ENCODE data around the gene PLEKHM3.

The PLEKHM3 gene

DNA sequence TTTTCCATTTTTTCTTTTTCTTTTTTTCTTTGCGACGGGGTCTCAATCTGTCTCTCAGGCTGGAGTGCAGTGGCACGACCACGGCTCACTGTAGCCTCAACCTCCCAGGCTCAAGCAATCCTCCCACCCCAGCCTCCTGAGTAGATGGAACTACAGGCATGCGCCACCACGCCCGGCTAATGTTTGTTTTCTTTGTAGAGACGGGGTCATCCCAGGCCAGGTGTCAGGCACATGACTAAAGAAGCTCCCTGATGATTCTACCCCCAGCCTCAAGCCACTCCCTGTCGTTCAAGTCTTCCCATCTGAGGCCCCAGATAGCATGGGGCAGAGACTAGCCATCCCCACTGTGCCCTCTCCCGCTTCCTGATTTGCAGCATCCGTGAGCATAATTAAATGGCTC, 245.8 kb downstream of the PLEKHM3 start:
- FAIRE-seq = no peak

DNA sequence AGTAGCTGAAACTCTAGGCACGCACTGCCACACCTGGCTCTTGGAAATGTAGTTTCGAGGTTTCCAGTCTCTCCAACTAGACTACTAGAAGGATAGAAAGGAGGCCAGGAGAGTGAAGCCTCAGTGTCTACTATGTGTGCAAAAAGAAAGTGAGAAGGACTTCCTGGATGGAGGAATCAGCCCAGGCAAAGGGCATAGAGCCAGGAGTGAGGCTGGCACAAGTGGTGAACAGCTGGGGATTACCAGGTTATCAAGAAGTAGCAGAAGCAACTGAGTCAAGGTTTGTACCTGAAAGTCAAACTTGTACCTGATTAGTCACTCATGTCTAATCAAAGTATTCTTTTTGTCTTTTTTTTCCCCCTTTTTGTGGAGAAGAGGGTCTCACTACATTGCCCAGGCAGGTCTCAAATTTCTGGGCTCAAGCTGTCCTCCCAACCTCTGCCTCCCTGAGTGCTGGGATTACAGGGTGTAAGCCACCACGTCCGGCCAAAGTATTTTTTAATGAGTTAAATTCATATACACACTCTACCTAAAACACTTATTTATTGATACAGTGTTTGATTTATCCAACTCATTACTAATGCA, 246.9 kb downstream of the PLEKHM3 start:
- FAIRE-seq = no peak

DNA sequence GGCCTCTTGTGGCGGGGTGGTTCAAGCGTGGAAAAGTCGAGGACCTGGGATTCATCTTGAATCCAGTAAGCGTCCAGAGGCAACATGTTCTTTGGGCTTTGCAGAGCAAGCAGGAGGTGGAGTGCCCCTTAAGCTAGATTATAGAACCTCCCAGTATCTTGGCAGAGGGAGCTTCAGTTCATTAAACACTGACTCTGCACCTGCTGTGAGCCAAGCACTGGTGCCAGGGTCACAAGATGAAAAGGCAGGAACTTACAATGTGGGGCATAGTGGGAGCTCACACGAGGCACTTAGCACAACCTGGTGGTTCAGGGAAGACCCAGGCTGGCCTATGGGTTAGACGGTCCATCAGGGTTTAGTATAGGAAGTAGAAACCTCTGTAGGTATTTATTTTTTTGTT, 248.2 kb downstream of the PLEKHM3 start:
- no peak for FAIRE-seq

DNA sequence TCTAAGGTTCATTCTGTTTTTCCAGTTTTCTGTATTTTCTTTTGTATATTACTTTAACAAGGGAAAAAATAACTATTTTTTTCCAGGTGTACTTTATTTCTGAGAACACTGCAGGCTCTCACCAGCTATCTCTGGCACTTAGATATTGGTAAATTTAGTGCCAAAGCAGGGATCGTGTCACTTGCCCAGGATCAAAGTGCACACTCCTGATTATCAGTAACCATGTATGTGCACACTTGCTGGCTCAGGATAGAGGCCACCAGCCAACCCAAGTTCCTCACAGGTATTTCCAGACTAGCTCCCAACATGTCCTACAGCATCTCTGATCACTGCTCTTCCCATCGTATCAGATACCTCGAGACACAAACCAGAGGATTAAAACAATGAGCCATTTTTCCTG, 249.9 kb downstream of the PLEKHM3 start:
- FAIRE-seq = no peak

DNA sequence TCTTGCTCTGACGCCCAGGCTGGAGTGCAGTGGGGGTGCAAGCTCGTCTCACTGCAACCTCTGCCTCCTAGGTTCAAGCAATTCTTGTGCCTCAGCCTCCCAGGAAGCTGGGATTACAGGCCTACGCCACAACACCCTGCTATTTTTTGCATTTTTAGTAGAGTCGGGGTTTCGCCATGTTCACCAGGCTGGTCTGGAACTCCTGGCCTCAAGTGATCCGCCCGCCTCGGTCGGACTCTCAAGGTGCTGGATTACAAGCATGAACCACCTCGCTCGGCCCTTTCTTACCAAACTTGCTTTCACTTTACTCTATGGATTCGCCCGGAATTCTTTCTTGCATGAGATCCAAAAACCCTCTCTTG, 252.5 kb downstream of the PLEKHM3 start:
- no peak for FAIRE-seq

DNA sequence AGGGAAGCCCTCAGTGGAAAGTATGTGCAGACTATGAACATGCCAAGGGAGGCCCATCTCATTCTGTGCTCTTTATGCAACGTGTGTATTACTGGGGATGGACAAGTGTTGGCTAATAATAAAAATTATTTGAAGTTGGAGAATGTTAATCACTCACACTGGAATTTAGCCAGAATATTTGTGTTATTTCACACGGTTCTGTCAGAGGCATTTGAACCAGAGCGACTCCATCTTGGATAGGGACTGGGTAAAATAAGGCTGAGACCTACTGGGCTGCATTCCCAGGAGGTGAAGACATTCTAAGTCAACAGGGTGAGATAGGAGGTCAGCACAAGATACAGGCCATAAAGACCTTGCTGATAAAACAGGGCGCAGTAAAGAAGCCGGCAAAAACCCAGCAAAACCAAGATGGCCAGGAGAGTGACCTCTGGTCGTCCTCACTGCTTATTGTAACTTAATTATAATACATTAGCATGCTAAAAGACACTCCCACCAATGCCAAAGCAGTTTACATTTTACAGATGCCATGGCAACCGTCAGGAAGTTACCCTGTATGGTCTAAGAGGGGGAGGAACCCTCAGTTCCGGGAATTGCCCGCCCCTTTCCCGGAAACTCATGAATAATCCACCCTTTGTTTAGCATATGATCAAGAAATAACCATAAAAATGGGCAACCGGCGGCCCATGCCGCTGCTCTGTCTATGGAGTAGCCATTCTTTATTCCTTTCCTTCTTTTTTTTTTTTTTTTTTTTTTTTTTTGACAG, 253.1 kb downstream of the PLEKHM3 start:
- FAIRE-seq = no peak

DNA sequence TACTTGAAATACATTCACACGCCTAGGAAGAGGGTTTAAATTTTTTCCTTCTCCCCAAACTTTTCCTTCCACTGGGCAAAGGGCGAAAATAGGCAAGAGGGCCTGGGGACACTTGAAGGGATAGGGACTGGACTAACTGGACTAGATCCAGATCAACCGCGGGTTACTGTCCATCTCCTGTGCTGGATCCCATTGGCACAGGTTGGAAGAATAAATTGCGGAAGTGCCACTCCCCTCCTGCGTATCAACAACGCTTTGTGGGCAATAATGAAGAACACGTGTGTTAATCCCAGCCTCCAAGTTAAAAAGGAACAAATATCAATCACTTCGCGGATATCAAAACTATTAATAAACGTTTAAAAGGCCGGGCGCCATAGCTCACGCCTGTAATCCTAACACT, 253.9 kb downstream of the PLEKHM3 start:
- no peak for FAIRE-seq

All from A204.1 (cell line).